ENCODE measurements around the gene ZNF260.

ZNF260 gene

DNA sequence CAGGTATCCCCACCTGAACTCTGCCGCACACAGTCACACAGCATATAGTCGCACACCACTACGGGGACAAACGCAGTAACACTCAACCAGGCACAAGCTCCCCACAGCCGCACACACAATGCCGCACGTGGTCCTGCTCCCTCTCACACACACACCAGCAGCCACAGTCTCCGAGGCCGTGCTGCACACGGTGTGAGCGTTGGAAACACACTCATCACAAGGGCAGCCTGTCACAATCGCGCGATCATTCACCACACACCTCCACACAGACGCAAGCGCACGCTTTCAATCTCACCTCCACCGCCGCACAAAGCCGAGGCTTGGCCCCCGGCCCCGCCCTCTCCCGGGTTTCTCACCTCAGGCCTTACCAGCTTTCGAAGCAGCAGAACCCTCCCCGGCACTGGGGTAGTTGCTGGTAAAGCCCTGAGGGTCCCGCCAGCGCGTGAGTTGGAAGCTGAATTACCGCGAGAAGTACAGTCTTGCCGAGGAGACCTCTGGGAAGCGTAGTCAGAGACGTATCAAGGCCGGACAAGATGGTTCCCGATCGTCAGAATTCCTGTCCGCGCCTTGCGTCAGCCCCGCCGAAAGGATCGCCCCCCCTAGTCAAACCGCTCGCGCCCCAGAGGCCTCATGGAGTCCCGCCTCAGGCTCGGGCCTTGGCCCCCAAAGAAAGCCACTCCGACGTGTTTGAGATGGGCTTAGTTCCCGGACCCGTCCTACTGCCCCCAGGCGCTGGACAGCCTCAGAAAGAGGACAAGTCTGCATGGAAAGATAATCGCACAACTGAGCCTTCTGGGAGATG is 38.8 kb downstream of the ZNF260 start, which contains the start of gene ZNF566:
TSS of gene ZNF566 (minus strand) at position 444 of the 802 bp plus-strand sequence. CDS start 13,004 bp downstream, outside the sequence.
- DNase-seq: peak; percentile 92

DNA sequence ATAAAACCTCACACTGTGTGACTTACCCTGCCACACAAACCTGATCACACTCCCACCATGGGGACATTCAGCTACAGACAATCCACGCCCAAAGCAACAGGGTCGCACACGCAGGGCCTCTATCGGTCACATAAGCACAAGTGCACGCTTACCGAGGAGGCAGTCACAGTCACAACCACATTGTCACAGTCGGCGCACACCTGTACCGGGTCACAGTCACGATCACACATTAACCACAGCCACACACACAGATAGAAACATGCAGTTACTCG is 39.3 kb downstream of the ZNF260 start:
- peak; percentile 46 for DNase-seq

DNA sequence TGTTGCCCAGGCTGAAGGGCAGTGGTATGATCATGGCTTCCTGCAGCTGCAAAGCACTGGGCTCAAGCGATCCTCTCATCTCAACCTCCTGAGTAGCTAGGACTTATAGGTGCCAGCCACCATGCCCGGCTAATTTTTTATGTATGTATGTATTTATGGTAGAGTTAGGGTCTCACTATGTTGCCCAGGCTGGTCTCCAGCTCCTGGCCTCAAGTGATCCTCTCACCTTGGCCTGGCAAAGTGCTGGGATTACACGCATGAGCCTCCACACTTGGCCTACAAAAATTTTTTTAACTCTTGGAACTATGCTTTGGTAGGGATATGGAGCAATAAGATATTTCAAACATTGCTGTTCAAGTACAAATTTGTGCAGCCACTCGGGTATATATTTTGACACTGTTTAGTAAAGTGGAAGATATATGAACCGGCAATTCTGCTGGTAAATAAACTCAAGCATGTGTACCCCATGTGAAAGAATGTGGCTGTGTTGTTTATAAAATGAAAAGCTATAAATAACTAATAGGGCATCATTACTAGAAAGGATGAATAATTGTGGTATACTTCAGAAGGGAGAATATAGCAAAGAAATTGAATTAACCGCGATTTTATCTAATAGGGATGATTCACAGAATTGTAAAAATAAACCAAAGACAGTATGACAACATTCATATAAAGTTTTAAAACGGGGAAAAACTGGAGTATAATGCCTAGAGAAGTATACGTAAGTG is 39.8 kb downstream of the ZNF260 start:
- no peak for DNase-seq

DNA sequence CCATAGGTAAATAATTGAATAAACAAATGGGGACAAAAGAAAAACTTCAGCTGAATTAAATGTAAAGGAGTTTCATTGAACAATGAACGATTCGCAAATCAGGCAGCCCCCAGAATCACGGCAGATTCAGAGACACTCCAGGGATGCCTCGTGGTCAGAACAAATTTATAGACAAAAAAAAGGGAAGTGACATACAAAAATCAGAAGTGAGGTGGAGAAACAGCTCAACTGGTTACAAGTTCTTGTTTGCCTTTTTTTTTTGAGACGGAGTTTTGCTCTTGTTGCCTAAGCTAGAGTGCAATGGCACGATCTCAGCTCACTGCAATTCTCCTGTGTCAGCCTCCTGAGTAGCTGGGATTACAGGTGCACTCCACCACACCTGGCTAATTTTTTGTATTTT is 44.4 kb downstream of the ZNF260 start:
- DNase-seq: no peak

DNA sequence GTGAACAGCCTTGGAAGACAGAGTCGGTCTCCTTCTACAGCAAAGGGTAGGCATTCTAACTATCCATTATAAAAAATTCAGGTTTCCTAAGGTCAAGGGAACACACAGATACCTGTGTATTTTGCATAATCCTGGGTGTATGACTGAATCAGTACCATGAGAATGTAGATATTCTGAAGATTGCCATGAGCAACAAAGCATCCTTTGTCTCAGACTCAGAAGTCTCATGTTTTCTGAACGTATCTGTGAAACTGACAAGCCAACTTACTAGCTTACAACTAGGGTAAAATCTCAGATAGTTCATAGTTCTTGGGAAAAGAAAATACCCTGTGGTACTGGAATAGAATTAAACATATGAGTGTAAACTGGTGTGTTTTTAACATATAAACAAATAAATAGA is 45.2 kb downstream of the ZNF260 start:
- no peak for DNase-seq
